CD4-positive, alpha-beta T cell (primary cell): ENCODE data around the gene LTB4R2. TPM values are rescaled to one million over a fixed set of nuclear protein-coding genes. Genes with fewer than 3 reads are reported as not detected.
A peak's percentile ranks its signal among the peaks of the same experiment; 100 is the strongest.

ENCODE experiments used
- ATAC-seq: fragments of 200-7000 bp; cut with Tn5 transposase; one replicate; pipeline ENCODE4 v1.10.0; 2022; ENCODE audit warnings: mild to moderate bottlenecking; ENCODE audit not compliant: poor library complexity
- CTCF ChIA-PET: fragments of 350-600 bp; sonication (Branson Sonifier 250); formaldehyde crosslinking; loops from one replicate; lab custom pipeline; 2021; ENCODE audit warnings: antibody characterized with exemption, inconsistent platforms; lab: Charles Lee
- POLR2A ChIA-PET: fragments of 350-600 bp; sonication (Branson Sonifier 250); formaldehyde crosslinking; loops from one replicate; lab custom pipeline; 2021; ENCODE audit warnings: antibody characterized with exemption, inconsistent platforms; lab: Charles Lee
- DNase-seq, 14 experiments: peaks; one replicate each; pipeline ENCODE4 v3.0.0-alpha.2; 2013 to 2020; ENCODE audit warnings: mixed read lengths in 2 of 14
- H3K27ac ChIP-seq, 2 donors: one replicate each; pipeline versions ENCODE4 v1.5.1 to v1.7.0; 2013; ENCODE audit warnings: low read length in 2 of 2, low read depth in 1 of 2, mild to moderate bottlenecking in 1 of 2
- H3K27me3 ChIP-seq, 2 experiments: 1 replicate in 1 of 2; 2 replicates in 1 of 2; pipeline versions ENCODE4 v1.6.1 to v1.7.0; 2013; ENCODE audit warnings: low read length in 2 of 2, control low read depth in 1 of 2, mild to moderate bottlenecking in 1 of 2, moderate library complexity in 1 of 2; ENCODE audit not compliant: insufficient read depth in 2 of 2, control insufficient read depth in 1 of 2
- H3K36me3 ChIP-seq: one replicate; pipeline ENCODE4 v1.6.1; 2013; ENCODE audit warnings: low read length, control low read depth; ENCODE audit not compliant: insufficient read depth
- H3K4me1 ChIP-seq: one replicate; pipeline ENCODE4 v1.6.1; 2013; ENCODE audit warnings: low read length, control low read depth; ENCODE audit not compliant: insufficient read depth
- H3K4me3 ChIP-seq: one replicate; pipeline ENCODE4 v1.5.1; 2013; ENCODE audit warnings: mild to moderate bottlenecking, low read length, moderate library complexity
- H3K9me3 ChIP-seq, 2 experiments: 1 replicate in 1 of 2; 2 replicates in 1 of 2; pipeline versions ENCODE4 v1.6.1 to v1.7.0; 2013; ENCODE audit warnings: low read length in 2 of 2, mild to moderate bottlenecking in 2 of 2, control low read depth in 1 of 2, moderate library complexity in 1 of 2; ENCODE audit not compliant: control insufficient read depth in 1 of 2, insufficient read depth in 1 of 2
- H3K27ac Mint-ChIP-seq: one replicate; pipeline ENCODE4 v1.8.0; 2020; ENCODE audit warnings: mixed read lengths
- H3K27me3 Mint-ChIP-seq: one replicate; pipeline ENCODE4 v1.8.0; 2021; ENCODE audit warnings: mixed read lengths
- H3K36me3 Mint-ChIP-seq: one replicate; pipeline ENCODE4 v1.8.0; 2021; ENCODE audit warnings: low read depth, mixed read lengths
- H3K4me1 Mint-ChIP-seq: one replicate; pipeline ENCODE4 v1.8.0; 2021; ENCODE audit warnings: low read depth, mixed read lengths
- H3K4me3 Mint-ChIP-seq: one replicate; pipeline ENCODE4 v1.8.0; 2020; ENCODE audit warnings: mild to moderate bottlenecking, mixed read lengths
- H3K9me3 Mint-ChIP-seq: one replicate; pipeline ENCODE4 v1.8.0; 2020; ENCODE audit warnings: mixed read lengths
- CTCF ChIP-seq: fragments of 200-600 bp; IDR thresholded peaks from one replicate; pipeline ENCODE4 v1.8.0; 2022; ENCODE audit warnings: antibody characterized with exemption, mild to moderate bottlenecking
- intact Hi-C, 2 experiments: fragments of 100-400 bp; cut with DNase I in 1 of 2; cut with micrococcal nuclease in 1 of 2; formaldehyde crosslinking; loops; one replicate each; pipeline versions ENCODE4 v1.15.1 to v1.9.0; 2023 to 2025; cut with DNase I, micrococcal nuclease
- total RNA-seq, 174 experiments: library from RNA in 2 of 174; stranded (reverse) in 2 of 174; gene quantifications; one replicate each; pipeline ENCODE4 v1.2.3 and lab custom pipeline; 2021 to 2026

The LTB4R2 gene
- total RNA-seq, 2 experiments from 2014 or later, result 16.4 to 18.2 TPM

GRCh38 chr14:24337144-24337823 is 27.3 kb downstream of the LTB4R2 start:
- CTCF ChIA-PET, result interaction anchor here (1.1 to 1.2 kb wide), 2 partner anchors 94 to 99 kb away, joined by 3 read pairs; no protein-coding TSS in a partner anchor
- Mint-ChIP-seq H3K4me1 (peaks cover 49% of the 10 kb centered on the region), H3K27ac (no peak overlapping the region), H3K36me3 (peaks cover 45% of the 10 kb centered on the region), H3K4me3 (peak overlapping the region; percentile 94), H3K9me3 (no peaks in the 10 kb centered on the region), H3K27me3 (peaks cover 32% of the 10 kb centered on the region)
- intact Hi-C loops, result loop anchor here in 1 of 2 experiments (10.0 kb wide), 1 partner anchor 338 kb away; no protein-coding TSS in a partner anchor
- Histone ChIP-seq H3K4me3 (no peak overlapping the region), H3K4me1 (peaks cover 68% of the 10 kb centered on the region), H3K9me3 (no peaks in the 10 kb centered on the region), H3K27me3 (peaks cover 26 to 27% of the 10 kb centered on the region in 2 experiments), H3K27ac (no peak overlapping the region), H3K36me3 (peaks cover 13% of the 10 kb centered on the region)
- DNase-seq (no peak), ATAC-seq (no peak)
- no peak for TF ChIP-seq CTCF
- POLR2A ChIA-PET, result interaction anchor here (11.3 kb wide), 1 partner anchor 95 kb away, joined by 270 read pairs; the partner anchor contains the start of genes CBLN3 and KHNYN

GRCh38 chr14:24337824-24338175 is 27.9 kb downstream of the LTB4R2 start:
- H3K9me3 Mint-ChIP-seq, result no peaks in the 10 kb centered on the region
- peaks cover 13% of the 10 kb centered on the region for H3K36me3 ChIP-seq
- no peak for DNase-seq
- peaks cover 46% of the 10 kb centered on the region for H3K4me1 Mint-ChIP-seq
- H3K4me3 ChIP-seq, result no peak overlapping the region
- peaks cover 63% of the 10 kb centered on the region for H3K4me1 ChIP-seq
- H3K9me3 ChIP-seq, result no peaks in the 10 kb centered on the region
- POLR2A ChIA-PET, result interaction anchor here (11.3 kb wide), 1 partner anchor 95 kb away, joined by 270 read pairs; the partner anchor contains the start of genes CBLN3 and KHNYN
- TF ChIP-seq CTCF, result no peak
- peaks cover 33% of the 10 kb centered on the region for H3K27me3 Mint-ChIP-seq
- ATAC-seq, result no peak
- CTCF ChIA-PET, result interaction anchor here (1.1 kb wide), 1 partner anchor 94 kb away, joined by 3 read pairs; no protein-coding TSS in a partner anchor
- H3K27me3 ChIP-seq, result peaks cover 20 to 25% of the 10 kb centered on the region in 2 experiments
- peaks cover 45% of the 10 kb centered on the region for H3K36me3 Mint-ChIP-seq
- H3K4me3 Mint-ChIP-seq, result peak overlapping the region; percentile 94
- peak overlapping the region; percentile 27 for H3K27ac Mint-ChIP-seq
- H3K27ac ChIP-seq, result no peak overlapping the region
- intact Hi-C loops, result loop anchor here in 1 of 2 experiments (10.0 kb wide), 1 partner anchor 337 kb away; no protein-coding TSS in a partner anchor

- H3K4me1 ChIP-seq, result peaks cover 52% of the 10 kb centered on the region
- CTCF ChIA-PET, result interaction anchor here (2.2 kb wide), 1 partner anchor 31 kb away, joined by 6 read pairs; the partner anchor contains the start of gene CIDEB
- Mint-ChIP-seq H3K27me3 (peaks cover 33% of the 10 kb centered on the region), H3K4me1 (peaks cover 37% of the 10 kb centered on the region), H3K4me3 (peak overlapping the region; percentile 94), H3K27ac (no peak overlapping the region), H3K9me3 (no peaks in the 10 kb centered on the region), H3K36me3 (peaks cover 45% of the 10 kb centered on the region)
- ATAC-seq (no peak), DNase-seq (no peak)
- no peak for TF ChIP-seq CTCF
- H3K27ac ChIP-seq, result no peak overlapping the region
- peaks cover 17 to 18% of the 10 kb centered on the region in 2 experiments for H3K27me3 ChIP-seq
- intact Hi-C loops, result loop anchor here in 1 of 2 experiments (10.0 kb wide), 1 partner anchor 336 kb away; no protein-coding TSS in a partner anchor
- H3K9me3 ChIP-seq, result no peaks in the 10 kb centered on the region
- peaks cover 13% of the 10 kb centered on the region for H3K36me3 ChIP-seq
- H3K4me3 ChIP-seq, result peak overlapping the region; percentile 94
- POLR2A ChIA-PET, result interaction anchor here (1.4 to 11.3 kb wide), 2 partner anchors 94 to 97 kb away, joined by 5 to 270 read pairs; partner anchors contain the start of genes CBLN3, KHNYN and TINF2
These were observed 28.9 kb downstream of the LTB4R2 start for GRCh38 chr14:24338843-24339242.
